ENCODE data around the gene TMEM88.

GRCh38 chr17:7852262-7852670, 2.6 kb upstream of the TMEM88 start:
- no peak for TF ChIP-seq SUZ12 (IDR thresholded peaks at IDR 0.05; ENCODE audit: extremely low read depth, insufficient read depth, insufficient read length)
- TF ChIP-seq ZNF274 (IDR thresholded peaks at IDR 0.05; ENCODE audit: low read depth, low read length) = no peak

All from NT2/D1 (cell line).